Fibroblast of gingiva (primary cell): ENCODE results near the gene MRPS31.
A peak's percentile ranks its signal among the peaks of the same experiment; 100 is the strongest.

Experiments
- DNase-seq: peaks from one replicate; pipeline ENCODE4 v3.0.0-alpha.2; 2011; ENCODE audit warnings: low read depth

MRPS31 gene

DNA sequence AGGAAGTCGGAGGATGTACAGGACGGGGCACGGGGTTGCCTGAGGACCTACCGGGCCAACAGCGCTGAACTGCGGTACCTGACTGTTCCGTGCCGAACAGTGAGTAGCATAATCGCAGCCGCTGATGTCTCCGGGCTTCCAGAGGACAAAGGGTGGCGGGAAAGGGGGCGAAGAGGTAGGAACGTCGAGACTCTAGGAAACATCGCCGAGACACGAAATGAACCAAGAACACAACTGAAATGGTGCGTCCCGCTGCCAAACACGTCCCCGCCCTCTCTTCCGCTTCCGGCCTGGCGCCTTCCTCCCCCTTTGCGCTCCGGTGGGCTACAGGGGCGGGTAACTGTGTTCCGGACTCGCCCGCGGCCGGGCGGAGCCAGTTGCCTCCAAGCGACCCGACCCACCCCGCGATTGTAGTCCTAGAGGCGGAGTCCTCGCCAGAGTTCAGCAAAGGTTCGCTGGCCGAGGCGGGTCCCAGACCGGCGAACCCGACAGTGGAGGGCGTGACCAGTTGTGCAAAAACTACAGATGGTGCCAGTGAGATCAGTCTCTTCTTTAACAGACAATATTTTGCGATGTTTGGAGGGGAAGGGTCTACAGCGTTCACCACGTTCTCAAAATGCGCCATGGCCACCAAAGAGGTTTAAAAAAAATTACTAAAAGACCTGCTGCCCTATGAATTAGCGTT is at the start of gene MRPS31:
Gene MRPS31 (minus strand): TSS at position 257 of the 685 bp plus-strand sequence. CDS start 54 bp downstream, at position 203.
- peak; percentile 94 for DNase-seq

GRCh38 chr13:40819797-40820315 is 48.9 kb upstream of the MRPS31 start:
- DNase-seq: no peak

DNA sequence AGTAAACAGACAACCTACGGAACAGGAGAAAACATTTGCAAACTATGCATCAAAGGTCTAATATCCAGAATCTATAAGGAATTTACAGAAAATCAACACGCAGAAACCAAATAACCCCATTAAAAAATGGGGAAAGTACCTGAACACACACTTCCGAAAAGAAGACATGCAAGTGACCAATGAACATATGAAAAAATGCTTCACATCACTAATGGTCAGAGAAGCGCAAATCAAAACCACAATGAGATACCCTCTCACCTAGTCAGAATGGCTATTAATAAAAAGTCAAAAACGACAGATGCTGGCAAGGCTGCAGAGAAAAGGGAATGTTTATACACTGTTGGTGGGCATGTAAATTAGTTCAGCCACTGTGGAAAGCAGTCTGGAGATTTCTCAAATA is 47.9 kb upstream of the MRPS31 start:
- DNase-seq: no peak

- DNase-seq: no peak
These were observed 43.8 kb upstream of the MRPS31 start for GRCh38 chr13:40814803-40815202.

DNA sequence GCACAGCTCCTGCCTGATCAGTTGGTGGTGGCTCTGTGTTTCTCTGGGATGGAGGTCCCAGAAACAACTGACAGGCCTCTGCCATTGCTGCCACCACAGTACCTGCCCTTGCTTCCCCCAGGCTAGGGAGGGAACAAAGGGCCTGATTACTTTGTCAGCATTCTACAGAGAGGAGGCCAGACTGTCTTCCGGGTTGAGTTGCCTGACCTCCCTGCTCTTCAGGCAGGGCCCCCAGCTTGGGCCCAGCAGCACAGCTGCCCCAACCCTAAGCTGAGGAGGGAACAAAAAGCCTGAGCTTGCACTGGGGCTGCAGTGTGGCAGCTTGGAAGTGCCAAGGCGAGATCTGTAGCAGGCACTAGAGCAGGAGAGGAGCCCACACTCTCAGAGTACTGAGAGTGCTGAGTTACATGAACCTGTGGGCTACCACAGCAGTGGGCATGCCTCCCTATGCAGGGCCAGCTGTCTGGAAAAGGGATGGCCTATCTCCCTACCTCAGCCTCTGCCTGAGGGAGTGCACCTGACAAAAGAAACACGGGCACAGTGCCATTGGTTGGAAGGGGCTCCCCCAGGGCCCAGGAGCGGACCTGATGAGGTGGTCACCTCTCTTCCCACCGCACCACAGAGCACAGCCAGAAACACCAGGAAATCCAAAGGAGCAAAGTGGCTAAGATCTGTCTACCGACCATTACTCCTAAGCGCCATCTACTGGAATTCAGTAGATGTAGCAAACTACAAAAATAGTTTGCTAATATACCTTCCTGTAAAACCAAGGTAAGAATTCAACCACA is 42.9 kb upstream of the MRPS31 start:
- no peak for DNase-seq

GRCh38 chr13:40812724-40813445 is 41.9 kb upstream of the MRPS31 start:
- DNase-seq: no peak

- DNase-seq: no peak
These were observed 41.1 kb upstream of the MRPS31 start for GRCh38 chr13:40812102-40812501.

DNA sequence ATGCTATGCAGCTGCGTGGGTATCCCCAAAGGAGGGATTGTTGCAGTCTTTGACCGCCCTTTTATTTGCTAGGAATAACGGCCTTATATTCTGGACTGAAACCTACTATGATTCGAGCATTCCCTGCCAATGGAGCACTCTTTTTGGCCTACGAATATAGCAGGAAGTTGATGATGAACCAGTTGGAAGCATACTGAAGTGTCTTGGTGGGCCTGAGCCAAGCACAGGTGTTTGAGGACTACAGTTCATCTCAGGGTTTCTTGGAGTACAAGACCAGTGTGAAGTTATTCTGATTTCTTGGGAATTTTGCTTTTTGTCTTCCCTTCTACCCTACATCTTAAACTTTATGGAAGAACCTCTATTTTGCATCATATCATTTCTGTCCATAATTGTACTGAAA is 38.5 kb upstream of the MRPS31 start:
- DNase-seq: no peak

DNA sequence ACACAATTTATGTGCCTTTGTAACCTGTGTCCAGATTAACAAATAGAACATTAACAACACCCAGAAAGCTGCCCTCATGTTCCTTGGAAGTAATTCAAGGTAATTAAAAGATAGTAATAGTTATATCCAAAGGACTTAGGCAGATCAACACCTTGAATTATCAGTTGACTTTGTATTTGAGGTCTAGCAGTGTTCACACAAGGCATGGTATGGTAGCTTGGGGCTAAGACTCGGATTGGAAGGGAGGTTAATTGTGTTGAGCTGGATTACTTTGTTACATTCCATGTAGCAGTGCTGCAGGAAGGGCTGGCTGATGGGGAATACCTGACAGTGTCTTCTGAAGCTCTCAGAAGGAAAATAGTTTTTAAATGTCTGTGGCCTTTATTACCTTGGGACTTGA is 35.3 kb upstream of the MRPS31 start:
- no peak for DNase-seq

DNA sequence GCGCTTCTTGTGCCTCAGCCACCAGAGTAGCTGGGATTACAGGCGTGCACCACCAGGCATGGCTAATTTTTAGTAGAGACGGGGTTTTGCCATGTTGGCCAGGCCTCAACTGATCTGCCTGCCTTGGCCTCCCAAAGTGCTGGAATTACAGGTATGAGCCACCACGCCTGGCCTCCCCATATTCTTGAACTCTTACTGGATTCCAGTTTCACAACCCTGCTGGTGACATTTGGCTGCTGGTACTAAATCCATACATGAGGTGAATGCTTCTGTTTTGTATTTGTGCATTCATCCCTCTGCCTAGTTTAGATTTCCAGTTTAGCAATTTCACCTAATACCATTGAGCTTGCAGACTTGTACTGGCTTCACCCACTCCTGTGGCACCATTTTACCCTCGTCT is 32.3 kb upstream of the MRPS31 start:
- no peak for DNase-seq

- DNase-seq: no peak
These were observed 30.5 kb upstream of the MRPS31 start for GRCh38 chr13:40801255-40802217.

DNA sequence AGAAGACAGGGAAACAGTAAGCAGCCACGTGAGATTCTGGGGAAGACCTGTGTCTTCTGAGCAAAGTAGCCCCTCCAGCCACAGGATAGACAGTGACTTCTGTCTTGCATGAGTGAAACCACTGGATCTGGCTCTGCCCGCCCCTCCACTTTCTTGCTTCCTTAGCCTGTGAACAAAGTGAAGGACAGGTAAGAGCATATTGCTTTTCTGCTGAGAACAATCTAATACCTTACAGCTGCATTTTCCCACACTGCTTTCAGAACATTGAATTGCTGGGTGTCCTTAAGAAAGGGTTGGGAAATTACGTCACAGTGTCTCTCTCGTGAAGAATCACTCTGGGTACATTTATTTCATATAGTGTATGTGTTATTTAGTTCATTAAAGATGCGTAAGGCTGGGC is 29.6 kb upstream of the MRPS31 start:
- DNase-seq: no peak

DNA sequence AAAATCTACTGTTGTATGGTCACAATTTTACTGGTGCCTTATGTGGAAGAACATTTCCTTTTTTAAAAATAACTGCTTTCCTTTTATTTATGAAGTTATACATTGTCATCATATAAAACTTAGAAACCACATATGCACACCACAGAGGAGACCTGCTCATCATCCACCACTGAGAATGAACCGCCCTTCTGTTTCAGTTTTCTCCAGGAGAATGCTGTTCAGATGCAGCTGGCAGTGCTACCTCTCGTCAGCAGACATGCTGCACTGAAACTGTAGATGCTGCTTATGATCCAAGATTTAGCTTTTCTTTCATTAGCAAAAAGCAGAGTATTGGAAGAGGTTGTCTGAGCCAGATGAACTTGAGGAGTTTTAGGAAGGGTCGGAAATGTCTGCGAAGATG is 28.5 kb upstream of the MRPS31 start:
- DNase-seq: no peak

GRCh38 chr13:40798380-40798779 is 27.4 kb upstream of the MRPS31 start:
- no peak for DNase-seq

DNA sequence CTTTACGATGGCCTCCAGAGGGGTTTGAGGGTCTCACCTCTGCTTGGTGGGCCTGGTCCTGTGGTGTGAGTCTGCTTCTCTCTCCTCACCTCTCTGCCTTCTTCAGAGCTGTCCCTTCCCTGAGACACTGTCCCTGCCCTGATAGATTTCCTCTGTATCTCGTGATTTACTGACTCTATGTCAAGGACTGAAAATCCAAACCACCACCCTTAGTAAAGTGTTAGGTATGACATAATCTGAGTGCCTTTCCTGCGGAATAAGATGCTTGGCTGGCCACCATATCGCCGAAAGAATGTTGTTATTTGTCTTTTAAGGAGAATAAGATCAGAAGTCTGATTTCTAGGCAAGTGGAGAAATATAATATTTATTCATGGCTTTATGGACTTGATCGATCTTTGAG is 25.7 kb upstream of the MRPS31 start:
- no peak for DNase-seq

DNA sequence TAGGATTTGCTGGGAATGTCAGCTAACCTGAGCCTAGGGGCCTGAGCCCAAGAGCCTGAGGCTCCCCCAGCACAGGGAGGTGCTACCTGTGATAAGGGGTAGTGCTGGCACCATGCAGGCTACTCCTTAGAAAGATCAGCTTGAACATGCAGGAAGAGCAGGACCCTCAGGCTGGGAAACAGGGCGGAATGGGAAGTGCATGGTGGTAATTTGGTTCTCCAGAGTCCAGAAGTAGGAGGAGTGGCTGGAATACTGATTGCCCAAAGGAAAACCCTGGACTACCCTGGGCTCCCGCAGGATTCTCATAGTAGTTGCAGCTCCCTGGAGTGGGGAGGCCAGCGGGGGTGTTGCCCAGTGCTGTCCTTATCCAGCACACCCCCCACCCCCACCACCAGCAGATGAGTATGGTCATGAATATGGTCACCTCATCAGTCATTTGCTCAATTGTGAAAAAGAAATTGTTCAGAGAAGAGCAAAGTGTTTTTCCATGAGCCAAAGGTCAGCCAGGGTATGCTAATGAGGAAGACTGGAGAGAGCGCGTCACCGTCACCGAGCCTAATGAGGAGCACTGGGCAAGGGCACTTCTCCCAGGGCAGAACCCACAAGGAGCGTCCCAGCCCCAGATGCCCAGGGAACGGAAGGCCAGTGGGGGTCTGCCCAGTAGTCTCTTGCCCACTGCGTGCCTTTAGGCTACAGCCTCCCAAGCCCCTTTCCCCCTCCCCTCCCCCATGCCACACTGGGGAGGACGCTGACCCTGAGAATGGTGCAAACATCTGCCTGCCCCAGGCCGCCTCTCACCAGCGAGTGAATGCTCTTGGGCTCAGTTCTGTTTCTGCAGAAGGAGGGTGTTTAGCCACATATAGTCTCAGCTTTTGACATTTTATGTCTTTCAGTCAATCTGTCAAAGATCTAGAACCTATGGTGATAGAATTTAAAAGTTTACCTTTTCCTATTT is 23.7 kb upstream of the MRPS31 start:
- no peak for DNase-seq

GRCh38 chr13:40793339-40793738 is 22.3 kb upstream of the MRPS31 start:
- DNase-seq: no peak

- DNase-seq: no peak
These were observed 21.5 kb upstream of the MRPS31 start for GRCh38 chr13:40792284-40793051.

GRCh38 chr13:40790154-40790616 is 19.2 kb upstream of the MRPS31 start:
- DNase-seq: no peak
